HEK293 (cell line): ENCODE data around the gene CDH11.

Source experiments
- CTCF ChIA-PET: fragments of 350-600 bp; formaldehyde crosslinking; extraction: SDS; loops from one replicate; lab custom pipeline; 2021; ENCODE audit warnings: antibody characterized with exemption; lab: Yijun Ruan, JAX
- POLR2A ChIA-PET: fragments of 300-600 bp; formaldehyde crosslinking; extraction: SDS; loops from one replicate; lab custom pipeline; 2020; ENCODE audit warnings: antibody characterized with exemption, inconsistent platforms; lab: Yijun Ruan, JAX
- H3K27ac ChIP-seq: fragments of 200-500 bp; sonication (Bioruptor generic); 2 replicates; pipeline ENCODE4 v1.5.1; 2014; ENCODE audit warnings: low read depth, low read length, control low read depth, inconsistent platforms; ENCODE audit errors: extremely low read depth
- H3K36me3 ChIP-seq, 2 experiments: fragments of 200-500 bp in 1 of 2; sonication (Bioruptor generic) in 1 of 2; 1 replicate in 1 of 2; 2 replicates in 1 of 2; pipeline ENCODE4 v1.5.1; 2014 to 2017; ENCODE audit warnings: inconsistent platforms in 2 of 2, low read length in 2 of 2; ENCODE audit not compliant: control insufficient read depth in 2 of 2, insufficient read depth in 1 of 2
- H3K4me1 ChIP-seq: fragments of 200-500 bp; sonication (Bioruptor generic); 2 replicates; pipeline ENCODE4 v1.5.1; 2014; ENCODE audit warnings: mild to moderate bottlenecking, low read length, inconsistent platforms; ENCODE audit not compliant: control insufficient read depth, insufficient read depth
- H3K4me3 ChIP-seq: 2 replicates; pipeline ENCODE4 v1.5.1; 2011; ENCODE audit warnings: low read depth, mild to moderate bottlenecking, control low read depth, low read length, moderate library complexity
- H3K9me3 ChIP-seq: fragments of 200-500 bp; sonication (Bioruptor generic); 2 replicates; pipeline ENCODE4 v1.5.1; 2014; ENCODE audit warnings: low read depth, low read length, inconsistent platforms; ENCODE audit not compliant: control insufficient read depth, insufficient read depth
- EGR2 ChIP-seq: fragments of 450-650 bp; formaldehyde crosslinking; IDR thresholded peaks from 2 replicates; pipeline ENCODE4 v1.5.1; 2016; ENCODE audit warnings: low read depth, missing biosample characterization, missing genetic modification characterization
- OSR2 ChIP-seq: fragments of 450-650 bp; formaldehyde crosslinking; IDR thresholded peaks from 2 replicates; pipeline ENCODE4 v1.5.1; 2016; ENCODE audit warnings: missing biosample characterization, missing genetic modification characterization
- TCF7L2 ChIP-seq: IDR thresholded peaks from 2 replicates; pipeline ENCODE4 v1.6.1; 2011; ENCODE audit warnings: low read depth, mild to moderate bottlenecking, inconsistent platforms, low read length, moderate library complexity, borderline replicate concordance
- ZBTB20 ChIP-seq: fragments of 450-650 bp; formaldehyde crosslinking; IDR thresholded peaks from 2 replicates; pipeline ENCODE4 v1.5.1; 2016; ENCODE audit warnings: missing biosample characterization, missing genetic modification characterization
- ZNF10 ChIP-seq: fragments of 450-650 bp; formaldehyde crosslinking; IDR thresholded peaks from 2 replicates; pipeline ENCODE4 v1.5.1; 2017; ENCODE audit warnings: missing biosample characterization, missing genetic modification characterization
- ZNF155 ChIP-seq: fragments of 450-650 bp; formaldehyde crosslinking; IDR thresholded peaks from 2 replicates; pipeline ENCODE4 v1.5.1; 2016; ENCODE audit warnings: missing biosample characterization, missing genetic modification characterization
- ZNF660 ChIP-seq: fragments of 450-650 bp; IDR thresholded peaks from 2 replicates; pipeline ENCODE4 v1.5.1; 2018; ENCODE audit warnings: missing biosample characterization, mild to moderate bottlenecking, missing genetic modification characterization
- ZNF785 ChIP-seq: fragments of 450-650 bp; formaldehyde crosslinking; IDR thresholded peaks from 2 replicates; pipeline ENCODE4 v1.5.1; 2016; ENCODE audit warnings: missing biosample characterization, missing genetic modification characterization
- ZSCAN16 ChIP-seq: fragments of 450-650 bp; formaldehyde crosslinking; IDR thresholded peaks from 2 replicates; pipeline ENCODE4 v1.5.1; 2016; ENCODE audit warnings: missing biosample characterization, missing genetic modification characterization
- TF ChIP-seq, protein P1 (sequence below): fragments of 450-650 bp; formaldehyde crosslinking; optimal IDR thresholded peaks from 2 replicates; pipeline ENCODE3; 2016; ENCODE audit warnings: missing biosample characterization, mild to moderate bottlenecking, missing genetic modification characterization
- TF ChIP-seq, protein P2 (sequence below): fragments of 450-650 bp; formaldehyde crosslinking; IDR thresholded peaks from 2 replicates; pipeline ENCODE4 v1.5.1; 2017; ENCODE audit warnings: missing biosample characterization, mild to moderate bottlenecking, missing genetic modification characterization, moderate library complexity
- TF ChIP-seq, protein P3 (sequence below): fragments of 450-650 bp; formaldehyde crosslinking; IDR thresholded peaks from 2 replicates; pipeline ENCODE4 v1.5.1; 2016; ENCODE audit warnings: missing biosample characterization, missing genetic modification characterization, borderline replicate concordance
- TF ChIP-seq, protein P4 (sequence below): sonication (generic); formaldehyde crosslinking; IDR thresholded peaks from 2 replicates; pipeline ENCODE4 v1.8.1; 2022; ENCODE audit warnings: mild to moderate bottlenecking, moderate library complexity, missing genetic modification reagents
- TF ChIP-seq, protein P5 (sequence below): fragments of 450-650 bp; formaldehyde crosslinking; IDR thresholded peaks from 2 replicates; pipeline ENCODE4 v1.5.0; 2017; ENCODE audit warnings: missing biosample characterization, missing genetic modification characterization, borderline replicate concordance

CDH11 gene

DNA sequence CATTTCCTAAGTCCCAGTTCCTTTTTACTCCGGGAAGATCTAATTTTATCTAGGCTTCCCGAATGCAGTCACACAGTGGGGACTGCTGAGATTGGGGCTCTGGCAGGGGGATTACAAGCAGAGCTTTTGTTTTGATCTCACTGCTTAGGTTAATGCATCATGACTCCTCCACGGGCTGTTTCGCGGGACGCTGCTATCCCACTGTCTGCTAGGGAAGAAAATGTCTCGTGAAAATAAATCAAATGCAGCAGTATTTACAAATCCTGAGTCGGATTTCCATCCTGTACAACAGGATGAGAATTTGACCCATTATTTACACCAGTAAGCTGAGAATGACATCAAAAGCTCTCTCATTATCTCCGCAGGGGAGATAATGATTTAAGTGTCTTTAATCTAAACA lies 83.8 kb downstream of the CDH11 start:
- ChIA-PET POLR2A (no interaction called here), CTCF (no interaction called here)
- TF ChIP-seq ZNF785 (tag by site-specific recombination) (no peak), EGR2 (tag by site-specific recombination) (no peak), OSR2 (tag by site-specific recombination) (no peak), TCF7L2 (peak; percentile 57; the same call in 1 of the 2 replicates)
- TF ChIP-seq, protein P1, sequence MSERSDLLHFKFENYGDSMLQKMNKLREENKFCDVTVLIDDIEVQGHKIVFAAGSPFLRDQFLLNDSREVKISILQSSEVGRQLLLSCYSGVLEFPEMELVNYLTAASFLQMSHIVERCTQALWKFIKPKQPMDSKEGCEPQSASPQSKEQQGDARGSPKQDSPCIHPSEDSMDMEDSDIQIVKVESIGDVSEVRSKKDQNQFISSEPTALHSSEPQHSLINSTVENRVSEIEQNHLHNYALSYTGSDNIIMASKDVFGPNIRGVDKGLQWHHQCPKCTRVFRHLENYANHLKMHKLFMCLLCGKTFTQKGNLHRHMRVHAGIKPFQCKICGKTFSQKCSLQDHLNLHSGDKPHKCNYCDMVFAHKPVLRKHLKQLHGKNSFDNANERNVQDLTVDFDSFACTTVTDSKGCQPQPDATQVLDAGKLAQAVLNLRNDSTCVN (tag by site-specific recombination), result no peak
- TF ChIP-seq, protein P2, sequence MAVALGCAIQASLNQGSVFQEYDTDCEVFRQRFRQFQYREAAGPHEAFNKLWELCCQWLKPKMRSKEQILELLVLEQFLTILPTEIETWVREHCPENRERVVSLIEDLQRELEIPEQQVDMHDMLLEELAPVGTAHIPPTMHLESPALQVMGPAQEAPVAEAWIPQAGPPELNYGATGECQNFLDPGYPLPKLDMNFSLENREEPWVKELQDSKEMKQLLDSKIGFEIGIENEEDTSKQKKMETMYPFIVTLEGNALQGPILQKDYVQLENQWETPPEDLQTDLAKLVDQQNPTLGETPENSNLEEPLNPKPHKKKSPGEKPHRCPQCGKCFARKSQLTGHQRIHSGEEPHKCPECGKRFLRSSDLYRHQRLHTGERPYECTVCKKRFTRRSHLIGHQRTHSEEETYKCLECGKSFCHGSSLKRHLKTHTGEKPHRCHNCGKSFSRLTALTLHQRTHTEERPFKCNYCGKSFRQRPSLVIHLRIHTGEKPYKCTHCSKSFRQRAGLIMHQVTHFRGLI (tag by site-specific recombination), result no peak
- Histone ChIP-seq H3K9me3 (no peaks in the 10 kb centered on the region), H3K36me3 (no peaks in the 10 kb centered on the region), H3K27ac (no peak overlapping the region), H3K4me3 (no peak overlapping the region), H3K4me1 (peaks cover 10% of the 10 kb centered on the region)

DNA sequence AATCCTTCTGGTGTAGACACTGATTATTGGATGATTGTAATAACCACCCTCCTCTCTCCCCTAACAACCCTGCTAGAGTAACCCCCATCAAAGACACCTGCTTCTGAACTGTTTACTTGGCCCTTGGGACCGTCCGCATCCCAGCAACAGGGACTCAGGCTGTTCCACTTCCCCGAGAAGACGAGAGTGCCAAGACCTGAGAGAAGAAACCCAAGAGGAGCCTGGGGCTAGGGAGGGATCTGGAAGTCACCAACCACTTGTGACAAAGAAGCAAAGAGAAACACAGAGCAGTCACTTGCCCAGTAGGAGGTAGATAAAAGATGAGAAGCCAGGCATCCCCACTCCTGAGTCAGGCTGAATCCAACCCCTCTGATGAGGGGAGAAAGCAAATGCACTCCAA lies 84.3 kb downstream of the CDH11 start:
- TF ChIP-seq ZNF155 (tag by site-specific recombination), result no peak
- TF ChIP-seq, protein P3, sequence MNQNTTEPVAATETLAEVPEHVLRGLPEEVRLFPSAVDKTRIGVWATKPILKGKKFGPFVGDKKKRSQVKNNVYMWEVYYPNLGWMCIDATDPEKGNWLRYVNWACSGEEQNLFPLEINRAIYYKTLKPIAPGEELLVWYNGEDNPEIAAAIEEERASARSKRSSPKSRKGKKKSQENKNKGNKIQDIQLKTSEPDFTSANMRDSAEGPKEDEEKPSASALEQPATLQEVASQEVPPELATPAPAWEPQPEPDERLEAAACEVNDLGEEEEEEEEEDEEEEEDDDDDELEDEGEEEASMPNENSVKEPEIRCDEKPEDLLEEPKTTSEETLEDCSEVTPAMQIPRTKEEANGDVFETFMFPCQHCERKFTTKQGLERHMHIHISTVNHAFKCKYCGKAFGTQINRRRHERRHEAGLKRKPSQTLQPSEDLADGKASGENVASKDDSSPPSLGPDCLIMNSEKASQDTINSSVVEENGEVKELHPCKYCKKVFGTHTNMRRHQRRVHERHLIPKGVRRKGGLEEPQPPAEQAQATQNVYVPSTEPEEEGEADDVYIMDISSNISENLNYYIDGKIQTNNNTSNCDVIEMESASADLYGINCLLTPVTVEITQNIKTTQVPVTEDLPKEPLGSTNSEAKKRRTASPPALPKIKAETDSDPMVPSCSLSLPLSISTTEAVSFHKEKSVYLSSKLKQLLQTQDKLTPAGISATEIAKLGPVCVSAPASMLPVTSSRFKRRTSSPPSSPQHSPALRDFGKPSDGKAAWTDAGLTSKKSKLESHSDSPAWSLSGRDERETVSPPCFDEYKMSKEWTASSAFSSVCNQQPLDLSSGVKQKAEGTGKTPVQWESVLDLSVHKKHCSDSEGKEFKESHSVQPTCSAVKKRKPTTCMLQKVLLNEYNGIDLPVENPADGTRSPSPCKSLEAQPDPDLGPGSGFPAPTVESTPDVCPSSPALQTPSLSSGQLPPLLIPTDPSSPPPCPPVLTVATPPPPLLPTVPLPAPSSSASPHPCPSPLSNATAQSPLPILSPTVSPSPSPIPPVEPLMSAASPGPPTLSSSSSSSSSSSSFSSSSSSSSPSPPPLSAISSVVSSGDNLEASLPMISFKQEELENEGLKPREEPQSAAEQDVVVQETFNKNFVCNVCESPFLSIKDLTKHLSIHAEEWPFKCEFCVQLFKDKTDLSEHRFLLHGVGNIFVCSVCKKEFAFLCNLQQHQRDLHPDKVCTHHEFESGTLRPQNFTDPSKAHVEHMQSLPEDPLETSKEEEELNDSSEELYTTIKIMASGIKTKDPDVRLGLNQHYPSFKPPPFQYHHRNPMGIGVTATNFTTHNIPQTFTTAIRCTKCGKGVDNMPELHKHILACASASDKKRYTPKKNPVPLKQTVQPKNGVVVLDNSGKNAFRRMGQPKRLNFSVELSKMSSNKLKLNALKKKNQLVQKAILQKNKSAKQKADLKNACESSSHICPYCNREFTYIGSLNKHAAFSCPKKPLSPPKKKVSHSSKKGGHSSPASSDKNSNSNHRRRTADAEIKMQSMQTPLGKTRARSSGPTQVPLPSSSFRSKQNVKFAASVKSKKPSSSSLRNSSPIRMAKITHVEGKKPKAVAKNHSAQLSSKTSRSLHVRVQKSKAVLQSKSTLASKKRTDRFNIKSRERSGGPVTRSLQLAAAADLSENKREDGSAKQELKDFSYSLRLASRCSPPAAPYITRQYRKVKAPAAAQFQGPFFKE (tag by site-specific recombination), result no peak
- TF ChIP-seq ZNF10, result no peak
- TF ChIP-seq, protein P4, sequence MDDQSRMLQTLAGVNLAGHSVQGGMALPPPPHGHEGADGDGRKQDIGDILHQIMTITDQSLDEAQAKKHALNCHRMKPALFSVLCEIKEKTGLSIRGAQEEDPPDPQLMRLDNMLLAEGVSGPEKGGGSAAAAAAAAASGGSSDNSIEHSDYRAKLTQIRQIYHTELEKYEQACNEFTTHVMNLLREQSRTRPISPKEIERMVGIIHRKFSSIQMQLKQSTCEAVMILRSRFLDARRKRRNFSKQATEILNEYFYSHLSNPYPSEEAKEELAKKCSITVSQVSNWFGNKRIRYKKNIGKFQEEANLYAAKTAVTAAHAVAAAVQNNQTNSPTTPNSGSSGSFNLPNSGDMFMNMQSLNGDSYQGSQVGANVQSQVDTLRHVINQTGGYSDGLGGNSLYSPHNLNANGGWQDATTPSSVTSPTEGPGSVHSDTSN (CRISPR knock-in tag), result no peak
- H3K9me3 ChIP-seq, result no peaks in the 10 kb centered on the region
- ChIA-PET CTCF (interaction anchor here (0.6 kb wide), 1 partner anchor 15 kb away, joined by 3 read pairs; no protein-coding TSS in a partner anchor), POLR2A (no interaction called here)
- H3K4me3 ChIP-seq, result no peak overlapping the region
- H3K36me3 ChIP-seq, result no peaks in the 10 kb centered on the region
- H3K27ac ChIP-seq, result no peak overlapping the region
- peaks cover 10% of the 10 kb centered on the region for H3K4me1 ChIP-seq

DNA sequence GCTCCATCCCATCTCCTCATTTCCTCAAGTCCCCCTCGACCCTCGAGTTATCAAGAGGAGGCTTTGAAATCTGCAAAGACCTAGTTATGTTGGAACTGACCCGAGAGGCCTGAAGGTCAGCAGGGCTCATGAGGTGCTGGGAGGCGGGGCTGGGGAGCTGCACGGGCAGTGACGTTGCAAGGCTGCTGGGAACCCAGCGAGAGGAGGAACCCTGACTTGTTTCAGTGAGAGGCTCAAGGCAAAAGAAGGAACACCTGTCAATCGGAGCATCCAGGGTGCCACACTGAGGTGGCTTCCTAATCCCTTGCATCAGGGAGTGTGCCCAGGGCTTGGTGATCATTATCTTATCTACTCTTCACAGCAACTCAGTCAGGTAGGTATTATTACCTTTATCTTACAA lies 86.9 kb downstream of the CDH11 start:
- Histone ChIP-seq H3K4me1 (peaks cover 10% of the 10 kb centered on the region), H3K9me3 (no peaks in the 10 kb centered on the region), H3K4me3 (no peak overlapping the region), H3K36me3 (no peaks in the 10 kb centered on the region), H3K27ac (no peak overlapping the region)
- no peak for TF ChIP-seq ZSCAN16
- TF ChIP-seq ZBTB20 (tag by site-specific recombination), result no peak
- TF ChIP-seq, protein P5, sequence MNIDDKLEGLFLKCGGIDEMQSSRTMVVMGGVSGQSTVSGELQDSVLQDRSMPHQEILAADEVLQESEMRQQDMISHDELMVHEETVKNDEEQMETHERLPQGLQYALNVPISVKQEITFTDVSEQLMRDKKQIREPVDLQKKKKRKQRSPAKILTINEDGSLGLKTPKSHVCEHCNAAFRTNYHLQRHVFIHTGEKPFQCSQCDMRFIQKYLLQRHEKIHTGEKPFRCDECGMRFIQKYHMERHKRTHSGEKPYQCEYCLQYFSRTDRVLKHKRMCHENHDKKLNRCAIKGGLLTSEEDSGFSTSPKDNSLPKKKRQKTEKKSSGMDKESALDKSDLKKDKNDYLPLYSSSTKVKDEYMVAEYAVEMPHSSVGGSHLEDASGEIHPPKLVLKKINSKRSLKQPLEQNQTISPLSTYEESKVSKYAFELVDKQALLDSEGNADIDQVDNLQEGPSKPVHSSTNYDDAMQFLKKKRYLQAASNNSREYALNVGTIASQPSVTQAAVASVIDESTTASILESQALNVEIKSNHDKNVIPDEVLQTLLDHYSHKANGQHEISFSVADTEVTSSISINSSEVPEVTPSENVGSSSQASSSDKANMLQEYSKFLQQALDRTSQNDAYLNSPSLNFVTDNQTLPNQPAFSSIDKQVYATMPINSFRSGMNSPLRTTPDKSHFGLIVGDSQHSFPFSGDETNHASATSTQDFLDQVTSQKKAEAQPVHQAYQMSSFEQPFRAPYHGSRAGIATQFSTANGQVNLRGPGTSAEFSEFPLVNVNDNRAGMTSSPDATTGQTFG (tag by site-specific recombination), result no peak
- no peak for TF ChIP-seq ZNF660 (tag by site-specific recombination)
- POLR2A ChIA-PET, result no interaction called here
- CTCF ChIA-PET, result interaction anchor here (0.5 to 0.7 kb wide), 2 partner anchors 11 to 13 kb away, joined by 3 to 4 read pairs; no protein-coding TSS in a partner anchor
